ENCODE measurements around the gene HBB. TPM values are rescaled to one million over a fixed set of nuclear protein-coding genes. Genes with fewer than 3 reads are reported as not detected.

Gene HBB
- total RNA-seq, 1 experiment from 2014 or later: not detected

DNA sequence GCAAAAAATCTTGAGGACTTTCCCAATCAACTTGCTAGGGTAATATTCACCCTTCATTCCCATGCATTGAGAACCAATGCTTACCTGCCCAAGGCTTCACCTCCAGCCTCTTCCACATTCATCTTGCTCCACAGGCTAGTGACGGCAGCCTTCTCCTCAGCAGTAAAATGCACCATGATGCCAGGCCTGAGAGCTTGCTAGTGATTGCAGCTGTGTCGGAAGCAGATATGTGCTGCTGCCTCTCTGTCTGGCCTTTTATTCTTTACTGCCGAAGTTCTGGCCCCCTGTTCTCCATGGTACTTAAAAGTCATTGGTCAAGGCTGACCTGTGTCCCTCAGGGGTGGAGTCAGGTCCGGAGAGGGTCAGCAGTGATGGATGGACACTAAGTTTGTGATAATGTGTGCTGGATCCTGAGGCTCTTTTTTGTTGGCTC, 42.9 kb upstream of the HBB start, which contains the start of gene HBE1:
Gene HBE1, minus strand, starts transcription at position 231 of the 433 bp plus-strand sequence. Its CDS starts 55 bp downstream, at position 176.
- Mint-ChIP-seq H3K4me1 (ENCODE audit: low read depth, unreplicated experiment) (no peaks in the 10 kb centered on the region), H3K9me3 (ENCODE audit: low read depth, unreplicated experiment) (no peaks in the 10 kb centered on the region), H3K27ac (ENCODE audit: unreplicated experiment) (no peak within 1 kb of the TSS), H3K36me3 (ENCODE audit: insufficient read depth, unreplicated experiment) (no peaks in the 10 kb centered on the region), H3K27me3 (ENCODE audit: unreplicated experiment) (peaks cover 38% of the 10 kb centered on the region), H3K4me3 (ENCODE audit: low read depth, unreplicated experiment) (no peak within 1 kb of the TSS)
- intact Hi-C loops (cut with micrococcal nuclease; ENCODE audit: unreplicated experiment): no loop called here
- no peak for DNase-seq
- TF ChIP-seq, protein P1, sequence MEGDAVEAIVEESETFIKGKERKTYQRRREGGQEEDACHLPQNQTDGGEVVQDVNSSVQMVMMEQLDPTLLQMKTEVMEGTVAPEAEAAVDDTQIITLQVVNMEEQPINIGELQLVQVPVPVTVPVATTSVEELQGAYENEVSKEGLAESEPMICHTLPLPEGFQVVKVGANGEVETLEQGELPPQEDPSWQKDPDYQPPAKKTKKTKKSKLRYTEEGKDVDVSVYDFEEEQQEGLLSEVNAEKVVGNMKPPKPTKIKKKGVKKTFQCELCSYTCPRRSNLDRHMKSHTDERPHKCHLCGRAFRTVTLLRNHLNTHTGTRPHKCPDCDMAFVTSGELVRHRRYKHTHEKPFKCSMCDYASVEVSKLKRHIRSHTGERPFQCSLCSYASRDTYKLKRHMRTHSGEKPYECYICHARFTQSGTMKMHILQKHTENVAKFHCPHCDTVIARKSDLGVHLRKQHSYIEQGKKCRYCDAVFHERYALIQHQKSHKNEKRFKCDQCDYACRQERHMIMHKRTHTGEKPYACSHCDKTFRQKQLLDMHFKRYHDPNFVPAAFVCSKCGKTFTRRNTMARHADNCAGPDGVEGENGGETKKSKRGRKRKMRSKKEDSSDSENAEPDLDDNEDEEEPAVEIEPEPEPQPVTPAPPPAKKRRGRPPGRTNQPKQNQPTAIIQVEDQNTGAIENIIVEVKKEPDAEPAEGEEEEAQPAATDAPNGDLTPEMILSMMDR (IDR thresholded peaks at IDR 0.05; ENCODE audit: unreplicated experiment): no peak
- CTCF ChIA-PET: no interaction called here
- BruUV-seq (replicated peaks): no TSS peak

DNA sequence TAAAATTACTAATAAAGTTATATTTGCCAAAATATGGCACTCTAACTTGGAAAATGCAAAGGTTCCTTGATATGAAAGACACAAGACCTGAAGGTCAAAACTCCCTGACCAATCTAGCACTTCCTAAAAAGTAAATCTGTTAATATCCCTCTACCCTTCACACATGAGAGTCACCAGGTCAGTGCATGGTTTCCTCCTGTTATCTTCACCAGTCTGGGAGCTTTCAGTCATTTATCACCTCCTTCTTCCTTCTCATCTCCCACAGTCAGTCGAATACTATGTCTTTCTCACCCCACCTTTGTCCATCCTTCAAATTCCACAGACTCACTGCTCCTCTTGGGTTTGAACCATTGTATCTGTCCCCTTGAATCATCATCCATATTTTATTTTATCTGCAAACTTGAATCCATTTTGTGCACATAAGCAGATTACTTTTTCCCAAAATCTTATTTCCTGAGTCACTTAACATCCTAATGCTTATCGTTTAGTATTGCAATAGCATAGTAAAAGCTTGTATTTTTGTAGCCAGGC, 40.2 kb upstream of the HBB start:
- TF ChIP-seq, protein P1 (IDR thresholded peaks at IDR 0.05; ENCODE audit: unreplicated experiment): no peak
- CTCF ChIA-PET: no interaction called here
- Mint-ChIP-seq H3K27me3 (ENCODE audit: unreplicated experiment) (peaks cover 48% of the 10 kb centered on the region), H3K36me3 (ENCODE audit: insufficient read depth, unreplicated experiment) (no peaks in the 10 kb centered on the region), H3K9me3 (ENCODE audit: low read depth, unreplicated experiment) (no peaks in the 10 kb centered on the region), H3K4me1 (ENCODE audit: low read depth, unreplicated experiment) (no peaks in the 10 kb centered on the region), H3K4me3 (ENCODE audit: low read depth, unreplicated experiment) (no peak overlapping the region), H3K27ac (ENCODE audit: unreplicated experiment) (no peak overlapping the region)
- intact Hi-C loops (cut with micrococcal nuclease; ENCODE audit: unreplicated experiment): no loop called here
- no TSS peak for BruUV-seq (replicated peaks)
- DNase-seq: no peak

DNA sequence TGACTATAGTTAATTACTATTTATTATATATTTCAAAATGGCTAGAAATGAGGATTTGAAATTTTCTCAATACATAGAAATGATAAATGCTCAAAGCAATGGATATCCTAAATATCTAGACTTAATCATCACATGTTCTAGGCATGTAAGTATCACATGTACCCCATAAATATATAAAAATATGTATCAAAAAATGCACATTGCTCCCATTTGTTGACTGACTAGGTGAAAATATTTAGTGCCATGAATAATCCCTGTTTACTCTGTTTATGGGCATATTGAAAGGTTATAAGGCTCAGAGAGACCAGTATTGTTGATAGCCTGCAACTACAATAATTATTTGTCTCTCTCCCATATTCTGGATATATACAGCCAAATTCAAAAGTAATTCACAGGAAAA, 39.7 kb upstream of the HBB start:
- Mint-ChIP-seq H3K27ac (ENCODE audit: unreplicated experiment) (no peak overlapping the region), H3K4me3 (ENCODE audit: low read depth, unreplicated experiment) (no peak overlapping the region), H3K27me3 (ENCODE audit: unreplicated experiment) (peaks cover 48% of the 10 kb centered on the region), H3K4me1 (ENCODE audit: low read depth, unreplicated experiment) (no peaks in the 10 kb centered on the region), H3K9me3 (ENCODE audit: low read depth, unreplicated experiment) (no peaks in the 10 kb centered on the region), H3K36me3 (ENCODE audit: insufficient read depth, unreplicated experiment) (no peaks in the 10 kb centered on the region)
- CTCF ChIA-PET: no interaction called here
- TF ChIP-seq, protein P1 (IDR thresholded peaks at IDR 0.05; ENCODE audit: unreplicated experiment): no peak
- BruUV-seq (replicated peaks): no TSS peak
- intact Hi-C loops (cut with micrococcal nuclease; ENCODE audit: unreplicated experiment): no loop called here
- no peak for DNase-seq

DNA sequence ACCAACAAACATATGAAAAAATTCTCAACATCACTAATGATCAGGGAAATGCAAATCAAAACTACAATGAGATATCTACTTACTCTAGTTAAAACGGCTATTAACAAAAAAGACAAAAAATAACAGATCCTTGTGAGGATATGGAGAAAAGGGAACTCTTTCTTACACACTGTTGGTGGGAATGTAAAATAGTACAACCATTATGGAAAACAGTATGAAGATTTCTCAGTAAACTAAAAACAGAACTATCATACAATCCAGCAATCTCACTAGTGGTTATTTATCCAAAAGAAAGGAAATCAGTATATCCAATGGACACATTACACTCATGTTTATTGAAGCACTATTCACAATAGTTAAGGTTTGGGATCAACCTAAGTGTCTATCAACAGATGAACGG, 39.0 kb upstream of the HBB start:
- TF ChIP-seq, protein P1 (IDR thresholded peaks at IDR 0.05; ENCODE audit: unreplicated experiment): no peak
- intact Hi-C loops (cut with micrococcal nuclease; ENCODE audit: unreplicated experiment): no loop called here
- Mint-ChIP-seq H3K9me3 (ENCODE audit: low read depth, unreplicated experiment) (no peaks in the 10 kb centered on the region), H3K4me3 (ENCODE audit: low read depth, unreplicated experiment) (no peak overlapping the region), H3K27me3 (ENCODE audit: unreplicated experiment) (peaks cover 48% of the 10 kb centered on the region), H3K36me3 (ENCODE audit: insufficient read depth, unreplicated experiment) (no peaks in the 10 kb centered on the region), H3K4me1 (ENCODE audit: low read depth, unreplicated experiment) (no peaks in the 10 kb centered on the region), H3K27ac (ENCODE audit: unreplicated experiment) (no peak overlapping the region)
- DNase-seq: no peak
- CTCF ChIA-PET: no interaction called here
- no TSS peak for BruUV-seq (replicated peaks)
